ENCODE data around the gene ACTC1.

Gene ACTC1

DNA sequence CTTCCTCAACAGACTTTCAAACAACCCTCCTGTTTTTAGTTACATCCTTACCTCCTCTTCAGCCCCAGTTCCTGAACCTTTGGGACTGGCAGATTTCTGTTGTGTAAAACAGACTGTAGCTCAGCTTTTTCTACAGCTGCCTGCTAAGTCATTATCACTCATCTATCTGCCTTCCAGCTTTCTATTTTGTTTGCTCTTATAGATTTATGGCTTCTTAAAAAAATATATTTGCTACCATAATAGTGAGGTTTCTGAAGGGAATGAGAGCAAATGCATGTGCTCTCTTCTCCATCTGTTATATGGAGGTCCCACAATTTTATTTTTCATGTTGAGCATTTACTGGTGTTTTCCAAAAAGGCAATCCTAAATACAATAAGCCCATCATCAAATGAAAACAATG lies 22.3 kb downstream of the ACTC1 start:
- no peaks in the 10 kb centered on the region for H3K9me3 ChIP-seq (ENCODE audit: control insufficient read depth, insufficient read depth, low read depth, low read length)
- POLR2A ChIA-PET: no interaction called here
- no peaks in the 10 kb centered on the region for H3K4me1 ChIP-seq (ENCODE audit: control insufficient read depth, insufficient read depth, low read length)
- no peak overlapping the region for H3K4me3 ChIP-seq (ENCODE audit: low read depth, low read length)
- no peaks in the 10 kb centered on the region for H3K36me3 ChIP-seq (ENCODE audit: control insufficient read depth in 2 of 2, insufficient read depth in 1 of 2, low read length in 2 of 2)
- TF ChIP-seq EGR2 (tag by site-specific recombination; IDR thresholded peaks at IDR 0.05; ENCODE audit: low read depth) (no peak), ZNF274 (IDR thresholded peaks at IDR 0.05; ENCODE audit: low read length) (no peak), ZNF274 (tag by site-specific recombination; IDR thresholded peaks at IDR 0.05; ENCODE audit: borderline replicate concordance) (no peak), YY2 (tag by site-specific recombination; IDR thresholded peaks at IDR 0.05) (no peak)
- CTCF ChIA-PET: no interaction called here
- no peak overlapping the region for H3K27ac ChIP-seq (ENCODE audit: extremely low read depth, low read depth, low read length)

DNA sequence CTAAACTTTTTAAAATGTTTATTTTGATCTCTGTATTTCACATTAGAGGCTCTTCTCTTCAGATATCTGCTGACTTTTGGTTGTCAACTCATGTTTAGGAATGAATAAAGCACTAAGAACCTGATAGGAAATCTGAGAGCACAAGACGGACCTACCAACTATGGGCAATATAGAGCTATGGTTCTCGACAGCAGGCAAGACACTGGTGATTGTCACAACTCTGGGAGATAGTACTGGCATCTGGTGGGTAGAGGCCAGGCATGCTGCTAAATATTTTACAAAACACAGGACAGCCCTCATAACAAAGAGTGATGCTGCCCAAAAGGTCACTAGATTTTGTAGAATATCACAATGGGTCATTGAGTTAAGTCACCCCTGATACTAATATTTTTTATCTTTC lies 23.0 kb downstream of the ACTC1 start:
- POLR2A ChIA-PET: no interaction called here
- no peaks in the 10 kb centered on the region for H3K36me3 ChIP-seq (ENCODE audit: control insufficient read depth in 2 of 2, insufficient read depth in 1 of 2, low read length in 2 of 2)
- H3K4me1 ChIP-seq (ENCODE audit: control insufficient read depth, insufficient read depth, low read length): no peaks in the 10 kb centered on the region
- CTCF ChIA-PET: no interaction called here
- no peak overlapping the region for H3K27ac ChIP-seq (ENCODE audit: extremely low read depth, low read depth, low read length)
- TF ChIP-seq ZNF391 (tag by site-specific recombination; IDR thresholded peaks at IDR 0.05; ENCODE audit: borderline replicate concordance, low read depth) (no peak), ZSCAN16 (tag by site-specific recombination; IDR thresholded peaks at IDR 0.05) (no peak), ZNF433 (tag by site-specific recombination; IDR thresholded peaks at IDR 0.05; ENCODE audit: low read depth) (no peak), ZNF610 (tag by site-specific recombination; IDR thresholded peaks at IDR 0.05; ENCODE audit: borderline replicate concordance) (no peak), ZNF311 (tag by site-specific recombination; IDR thresholded peaks at IDR 0.05; ENCODE audit: borderline replicate concordance) (no peak), ZNF510 (tag by site-specific recombination; IDR thresholded peaks at IDR 0.05; ENCODE audit: insufficient replicate concordance) (no peak), ZNF16 (tag by site-specific recombination; IDR thresholded peaks at IDR 0.05; ENCODE audit: low read depth) (no peak), ZNF555 (tag by site-specific recombination; conservative IDR thresholded peaks at IDR 0.05) (no peak), ZNF138 (tag by site-specific recombination; IDR thresholded peaks at IDR 0.05; ENCODE audit: borderline replicate concordance) (no peak)
- TF ChIP-seq, protein P1, sequence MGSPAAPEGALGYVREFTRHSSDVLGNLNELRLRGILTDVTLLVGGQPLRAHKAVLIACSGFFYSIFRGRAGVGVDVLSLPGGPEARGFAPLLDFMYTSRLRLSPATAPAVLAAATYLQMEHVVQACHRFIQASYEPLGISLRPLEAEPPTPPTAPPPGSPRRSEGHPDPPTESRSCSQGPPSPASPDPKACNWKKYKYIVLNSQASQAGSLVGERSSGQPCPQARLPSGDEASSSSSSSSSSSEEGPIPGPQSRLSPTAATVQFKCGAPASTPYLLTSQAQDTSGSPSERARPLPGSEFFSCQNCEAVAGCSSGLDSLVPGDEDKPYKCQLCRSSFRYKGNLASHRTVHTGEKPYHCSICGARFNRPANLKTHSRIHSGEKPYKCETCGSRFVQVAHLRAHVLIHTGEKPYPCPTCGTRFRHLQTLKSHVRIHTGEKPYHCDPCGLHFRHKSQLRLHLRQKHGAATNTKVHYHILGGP (tag by site-specific recombination; IDR thresholded peaks at IDR 0.05): no peak
- TF ChIP-seq, protein P2, sequence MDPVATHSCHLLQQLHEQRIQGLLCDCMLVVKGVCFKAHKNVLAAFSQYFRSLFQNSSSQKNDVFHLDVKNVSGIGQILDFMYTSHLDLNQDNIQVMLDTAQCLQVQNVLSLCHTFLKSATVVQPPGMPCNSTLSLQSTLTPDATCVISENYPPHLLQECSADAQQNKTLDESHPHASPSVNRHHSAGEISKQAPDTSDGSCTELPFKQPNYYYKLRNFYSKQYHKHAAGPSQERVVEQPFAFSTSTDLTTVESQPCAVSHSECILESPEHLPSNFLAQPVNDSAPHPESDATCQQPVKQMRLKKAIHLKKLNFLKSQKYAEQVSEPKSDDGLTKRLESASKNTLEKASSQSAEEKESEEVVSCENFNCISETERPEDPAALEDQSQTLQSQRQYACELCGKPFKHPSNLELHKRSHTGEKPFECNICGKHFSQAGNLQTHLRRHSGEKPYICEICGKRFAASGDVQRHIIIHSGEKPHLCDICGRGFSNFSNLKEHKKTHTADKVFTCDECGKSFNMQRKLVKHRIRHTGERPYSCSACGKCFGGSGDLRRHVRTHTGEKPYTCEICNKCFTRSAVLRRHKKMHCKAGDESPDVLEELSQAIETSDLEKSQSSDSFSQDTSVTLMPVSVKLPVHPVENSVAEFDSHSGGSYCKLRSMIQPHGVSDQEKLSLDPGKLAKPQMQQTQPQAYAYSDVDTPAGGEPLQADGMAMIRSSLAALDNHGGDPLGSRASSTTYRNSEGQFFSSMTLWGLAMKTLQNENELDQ (tag by site-specific recombination; IDR thresholded peaks at IDR 0.05; ENCODE audit: low read depth): no peak
- no peak overlapping the region for H3K4me3 ChIP-seq (ENCODE audit: low read depth, low read length)
- H3K9me3 ChIP-seq (ENCODE audit: control insufficient read depth, insufficient read depth, low read depth, low read length): no peaks in the 10 kb centered on the region

DNA sequence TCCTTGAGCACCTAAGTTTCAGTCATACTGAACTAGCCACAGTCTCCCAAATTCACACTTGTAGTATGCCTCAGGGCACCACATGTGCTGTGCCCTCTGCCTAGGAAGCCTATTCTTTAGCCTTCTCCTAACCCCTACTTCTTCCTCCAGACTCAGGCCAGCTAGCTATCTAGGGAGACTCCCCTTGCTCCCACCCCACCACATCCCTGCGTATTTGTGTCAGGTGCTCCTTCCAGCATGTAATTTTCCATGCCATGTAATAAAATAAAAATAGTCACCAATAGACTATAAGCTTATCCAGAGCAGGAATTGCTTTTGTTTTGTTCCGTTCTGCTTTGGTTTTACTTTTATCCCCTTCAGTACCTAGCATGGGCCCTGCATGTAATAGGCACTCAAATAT lies 25.6 kb downstream of the ACTC1 start:
- H3K9me3 ChIP-seq (ENCODE audit: control insufficient read depth, insufficient read depth, low read depth, low read length): no peaks in the 10 kb centered on the region
- TF ChIP-seq ZNF830 (tag by site-specific recombination; IDR thresholded peaks at IDR 0.05; ENCODE audit: low read depth) (no peak), ZNF792 (tag by site-specific recombination; IDR thresholded peaks at IDR 0.05) (no peak), TRIM28 (IDR thresholded peaks at IDR 0.05; ENCODE audit: borderline replicate concordance, low read length) (no peak), ZNF747 (tag by site-specific recombination; IDR thresholded peaks at IDR 0.05) (no peak), ZNF202 (tag by site-specific recombination; IDR thresholded peaks at IDR 0.05; ENCODE audit: borderline replicate concordance) (no peak)
- TF ChIP-seq, protein P3, sequence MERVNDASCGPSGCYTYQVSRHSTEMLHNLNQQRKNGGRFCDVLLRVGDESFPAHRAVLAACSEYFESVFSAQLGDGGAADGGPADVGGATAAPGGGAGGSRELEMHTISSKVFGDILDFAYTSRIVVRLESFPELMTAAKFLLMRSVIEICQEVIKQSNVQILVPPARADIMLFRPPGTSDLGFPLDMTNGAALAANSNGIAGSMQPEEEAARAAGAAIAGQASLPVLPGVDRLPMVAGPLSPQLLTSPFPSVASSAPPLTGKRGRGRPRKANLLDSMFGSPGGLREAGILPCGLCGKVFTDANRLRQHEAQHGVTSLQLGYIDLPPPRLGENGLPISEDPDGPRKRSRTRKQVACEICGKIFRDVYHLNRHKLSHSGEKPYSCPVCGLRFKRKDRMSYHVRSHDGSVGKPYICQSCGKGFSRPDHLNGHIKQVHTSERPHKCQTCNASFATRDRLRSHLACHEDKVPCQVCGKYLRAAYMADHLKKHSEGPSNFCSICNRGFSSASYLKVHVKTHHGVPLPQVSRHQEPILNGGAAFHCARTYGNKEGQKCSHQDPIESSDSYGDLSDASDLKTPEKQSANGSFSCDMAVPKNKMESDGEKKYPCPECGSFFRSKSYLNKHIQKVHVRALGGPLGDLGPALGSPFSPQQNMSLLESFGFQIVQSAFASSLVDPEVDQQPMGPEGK (tag by site-specific recombination; IDR thresholded peaks at IDR 0.05): no peak
- TF ChIP-seq, protein P4, sequence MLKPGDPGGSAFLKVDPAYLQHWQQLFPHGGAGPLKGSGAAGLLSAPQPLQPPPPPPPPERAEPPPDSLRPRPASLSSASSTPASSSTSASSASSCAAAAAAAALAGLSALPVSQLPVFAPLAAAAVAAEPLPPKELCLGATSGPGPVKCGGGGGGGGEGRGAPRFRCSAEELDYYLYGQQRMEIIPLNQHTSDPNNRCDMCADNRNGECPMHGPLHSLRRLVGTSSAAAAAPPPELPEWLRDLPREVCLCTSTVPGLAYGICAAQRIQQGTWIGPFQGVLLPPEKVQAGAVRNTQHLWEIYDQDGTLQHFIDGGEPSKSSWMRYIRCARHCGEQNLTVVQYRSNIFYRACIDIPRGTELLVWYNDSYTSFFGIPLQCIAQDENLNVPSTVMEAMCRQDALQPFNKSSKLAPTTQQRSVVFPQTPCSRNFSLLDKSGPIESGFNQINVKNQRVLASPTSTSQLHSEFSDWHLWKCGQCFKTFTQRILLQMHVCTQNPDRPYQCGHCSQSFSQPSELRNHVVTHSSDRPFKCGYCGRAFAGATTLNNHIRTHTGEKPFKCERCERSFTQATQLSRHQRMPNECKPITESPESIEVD (tag by site-specific recombination; IDR thresholded peaks at IDR 0.05): no peak
- no peaks in the 10 kb centered on the region for H3K4me1 ChIP-seq (ENCODE audit: control insufficient read depth, insufficient read depth, low read length)
- H3K36me3 ChIP-seq (ENCODE audit: control insufficient read depth in 2 of 2, insufficient read depth in 1 of 2, low read length in 2 of 2): no peaks in the 10 kb centered on the region
- H3K27ac ChIP-seq (ENCODE audit: extremely low read depth, low read depth, low read length): no peak overlapping the region
- no peak overlapping the region for H3K4me3 ChIP-seq (ENCODE audit: low read depth, low read length)
- ChIA-PET POLR2A (no interaction called here), CTCF (no interaction called here)

Measured in HEK293 (cell line).